GM18511 (cell line): Measurements from ENCODE around the gene ZNF446.
A peak's percentile ranks its signal among the peaks of the same experiment; 100 is the strongest.
"Not testable (repeated sequence)": the region's sequence is repeated elsewhere in the genome, so short reads cannot be mapped to it uniquely, and the experiment has no call there.

ENCODE experiments used
- ATAC-seq: cut with Tn5 transposase; IDR thresholded peaks from one replicate; pipeline ENCODE4 v1.9.1; 2021; ENCODE audit warnings: mild to moderate bottlenecking, moderate library complexity; ENCODE audit not compliant: unreplicated experiment

Gene ZNF446

GRCh38 chr19:58475714-58476497 lies at the start of gene ZNF446:
Gene ZNF446 (plus strand): TSS chr19:58476352. CDS start chr19:58477219, 867 bp downstream.
- ATAC-seq, result peak; percentile 89

- ATAC-seq, result no peak
Observed at GRCh38 chr19:58428617-58429016, 47.5 kb upstream of the ZNF446 start.

- no peak for ATAC-seq
Observed at GRCh38 chr19:58429745-58430144, 46.4 kb upstream of the ZNF446 start.

DNA sequence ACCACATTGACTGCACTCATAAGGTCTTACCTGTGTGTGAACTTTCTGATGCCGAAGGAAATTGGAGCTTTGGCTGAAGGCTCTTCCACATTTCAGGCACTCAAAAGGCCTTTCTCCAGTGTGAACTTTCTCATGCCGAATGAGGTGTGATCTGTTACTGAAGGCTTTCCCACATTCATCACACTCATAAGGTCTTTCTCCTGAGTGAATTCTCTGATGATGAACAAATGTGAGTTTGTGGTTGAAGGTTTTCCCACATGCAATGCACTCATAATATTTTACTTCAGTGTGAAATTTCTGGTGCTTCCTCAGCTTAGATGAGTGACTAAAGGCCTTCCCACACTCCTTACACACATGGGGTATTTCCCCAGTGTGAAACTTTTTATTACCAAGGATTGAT lies 41.9 kb upstream of the ZNF446 start:
- ATAC-seq, result no peak

- peak; percentile 95 for ATAC-seq
Observed at GRCh38 chr19:58439576-58440554, 36.3 kb upstream of the ZNF446 start, which contains the start of gene ZNF132. Gene ZNF132 (minus strand): TSS chr19:58440153. CDS start chr19:58439821, 332 bp downstream.

- ATAC-seq, result no peak
Observed at GRCh38 chr19:58440556-58440955, 35.6 kb upstream of the ZNF446 start.

DNA sequence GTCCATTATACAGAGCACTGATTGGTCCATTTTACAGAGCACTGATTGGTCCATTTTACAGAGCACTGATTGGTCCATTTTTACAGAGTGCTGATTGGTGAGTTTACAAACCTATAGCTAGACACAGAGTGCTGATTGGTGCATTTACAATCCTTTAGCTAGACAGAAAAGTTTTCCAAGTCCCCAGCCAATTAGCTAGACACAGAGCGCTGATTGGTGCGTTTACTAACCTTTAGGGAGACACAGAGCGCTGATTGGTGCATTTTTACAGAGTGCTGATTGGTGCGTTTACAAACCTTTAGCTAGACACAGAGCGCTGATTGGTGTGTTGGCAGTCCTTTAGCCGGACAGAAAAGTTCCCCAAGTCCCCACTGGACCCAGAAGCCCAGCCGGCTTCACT lies 33.2 kb upstream of the ZNF446 start:
- not testable (repeated sequence) for ATAC-seq

GRCh38 chr19:58448860-58449259 lies 27.3 kb upstream of the ZNF446 start:
- not testable (repeated sequence) for ATAC-seq

DNA sequence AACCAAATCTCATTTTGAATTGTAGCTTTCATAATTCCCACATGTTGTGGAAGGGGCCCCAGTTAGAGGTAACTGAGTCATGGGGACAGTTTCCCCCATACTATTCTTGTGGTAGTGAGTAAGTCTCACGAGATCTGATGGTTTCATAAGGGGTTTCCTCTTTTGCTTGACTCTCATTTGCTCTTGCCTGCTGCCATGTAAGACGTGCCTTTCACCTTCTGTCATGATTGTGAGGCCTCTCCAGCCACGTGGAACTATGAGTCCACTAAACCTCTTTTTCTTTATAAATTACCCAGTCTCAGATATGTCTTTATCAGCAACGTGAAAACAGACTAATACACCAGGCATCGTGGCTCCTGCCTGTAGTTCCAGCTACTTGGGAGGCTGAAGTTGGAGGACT lies 26.2 kb upstream of the ZNF446 start:
- ATAC-seq, result not testable (repeated sequence)

GRCh38 chr19:58450856-58451357 lies 25.2 kb upstream of the ZNF446 start:
- peak; percentile 18 for ATAC-seq

GRCh38 chr19:58451358-58452101 lies 24.6 kb upstream of the ZNF446 start, which contains the start of gene ZNF324B:
Gene ZNF324B (plus strand): TSS chr19:58451622. CDS start chr19:58453702, 2,080 bp downstream.
- ATAC-seq, result peak; percentile 97

DNA sequence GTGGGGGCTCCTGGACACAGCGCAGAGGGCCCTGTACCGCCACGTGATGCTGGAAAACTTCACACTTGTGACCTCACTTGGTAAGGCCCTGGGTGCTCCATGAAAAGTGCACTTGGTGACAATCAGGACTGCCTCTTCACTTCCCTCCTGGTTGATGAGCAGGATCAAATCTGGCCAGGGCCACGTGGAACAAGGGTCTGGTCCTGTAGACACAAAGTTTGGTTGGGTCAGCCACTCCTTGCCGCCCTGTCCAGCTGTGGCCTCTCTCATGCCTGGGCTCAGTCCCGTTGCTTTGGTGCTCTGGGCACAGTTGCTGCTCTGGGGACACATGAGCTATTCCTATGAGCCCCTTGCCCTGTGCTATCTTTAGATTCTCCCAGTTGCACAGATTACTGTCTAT lies 22.4 kb upstream of the ZNF446 start:
- ATAC-seq, result no peak

- ATAC-seq, result no peak
Observed at GRCh38 chr19:58455306-58455705, 20.8 kb upstream of the ZNF446 start.

DNA sequence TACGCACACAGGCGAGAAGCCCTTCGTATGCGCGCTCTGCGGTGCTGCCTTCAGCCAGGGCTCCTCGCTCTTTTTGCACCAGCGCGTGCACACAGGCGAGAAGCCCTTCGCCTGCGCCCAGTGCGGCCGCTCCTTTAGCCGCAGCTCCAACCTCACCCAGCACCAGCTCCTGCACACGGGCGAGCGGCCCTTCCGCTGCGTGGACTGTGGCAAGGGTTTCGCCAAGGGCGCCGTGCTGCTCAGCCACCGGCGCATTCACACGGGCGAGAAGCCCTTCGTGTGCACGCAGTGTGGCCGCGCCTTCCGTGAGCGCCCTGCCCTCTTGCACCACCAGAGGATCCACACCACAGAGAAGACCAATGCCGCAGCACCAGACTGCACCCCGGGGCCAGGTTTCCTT lies 20.0 kb upstream of the ZNF446 start:
- no peak for ATAC-seq

DNA sequence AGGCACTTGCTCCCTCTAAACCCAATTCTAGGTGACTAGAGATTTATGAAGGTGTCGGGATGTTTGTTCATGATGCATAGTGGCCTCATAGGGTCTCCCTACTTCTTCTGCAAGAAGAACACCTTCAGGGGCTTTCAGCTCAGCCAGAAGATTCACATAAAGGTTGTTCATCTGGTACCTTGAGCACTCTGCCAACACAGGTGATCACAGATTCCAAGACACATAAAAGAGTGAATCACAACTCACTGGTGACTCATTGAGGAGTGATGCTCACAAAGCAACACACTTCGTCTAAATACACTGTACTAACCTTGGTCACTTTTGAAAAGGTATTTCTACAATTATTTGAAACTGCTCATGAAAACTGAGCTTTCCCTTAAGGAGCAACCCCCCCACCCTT lies 16.1 kb upstream of the ZNF446 start:
- ATAC-seq, result no peak

DNA sequence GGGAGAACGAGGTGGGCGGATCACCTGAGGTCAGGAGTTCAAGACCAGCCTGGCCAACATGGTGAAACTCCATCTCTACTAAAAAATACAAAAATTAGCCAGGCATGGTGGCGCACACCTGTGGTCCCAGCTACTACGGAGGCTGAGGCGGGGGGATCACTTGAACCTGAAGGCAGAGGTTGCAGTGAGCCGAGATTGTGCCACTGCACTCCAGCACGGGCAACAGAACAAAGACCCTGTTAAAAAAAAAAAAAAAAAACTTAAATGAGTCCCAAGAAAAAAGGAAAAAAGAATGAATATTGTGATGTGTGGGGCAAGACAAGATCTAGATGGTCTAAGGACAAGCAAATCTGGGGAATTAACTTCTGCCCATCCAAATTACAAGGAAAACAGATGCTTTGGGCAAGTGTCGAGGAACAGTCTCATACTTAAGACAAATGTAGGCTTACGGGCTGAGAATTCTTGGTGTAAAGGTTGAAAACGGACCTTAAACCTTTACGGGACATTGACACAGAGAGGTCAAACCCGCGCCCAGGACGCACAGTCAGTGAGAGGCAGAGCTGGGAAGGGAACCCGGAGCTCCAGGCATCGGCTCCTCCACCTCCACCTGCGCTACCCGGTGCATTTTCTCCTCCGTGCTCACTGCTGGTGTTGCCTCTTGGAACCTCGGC lies 9.9 kb upstream of the ZNF446 start:
- peak; percentile 25 for ATAC-seq

DNA sequence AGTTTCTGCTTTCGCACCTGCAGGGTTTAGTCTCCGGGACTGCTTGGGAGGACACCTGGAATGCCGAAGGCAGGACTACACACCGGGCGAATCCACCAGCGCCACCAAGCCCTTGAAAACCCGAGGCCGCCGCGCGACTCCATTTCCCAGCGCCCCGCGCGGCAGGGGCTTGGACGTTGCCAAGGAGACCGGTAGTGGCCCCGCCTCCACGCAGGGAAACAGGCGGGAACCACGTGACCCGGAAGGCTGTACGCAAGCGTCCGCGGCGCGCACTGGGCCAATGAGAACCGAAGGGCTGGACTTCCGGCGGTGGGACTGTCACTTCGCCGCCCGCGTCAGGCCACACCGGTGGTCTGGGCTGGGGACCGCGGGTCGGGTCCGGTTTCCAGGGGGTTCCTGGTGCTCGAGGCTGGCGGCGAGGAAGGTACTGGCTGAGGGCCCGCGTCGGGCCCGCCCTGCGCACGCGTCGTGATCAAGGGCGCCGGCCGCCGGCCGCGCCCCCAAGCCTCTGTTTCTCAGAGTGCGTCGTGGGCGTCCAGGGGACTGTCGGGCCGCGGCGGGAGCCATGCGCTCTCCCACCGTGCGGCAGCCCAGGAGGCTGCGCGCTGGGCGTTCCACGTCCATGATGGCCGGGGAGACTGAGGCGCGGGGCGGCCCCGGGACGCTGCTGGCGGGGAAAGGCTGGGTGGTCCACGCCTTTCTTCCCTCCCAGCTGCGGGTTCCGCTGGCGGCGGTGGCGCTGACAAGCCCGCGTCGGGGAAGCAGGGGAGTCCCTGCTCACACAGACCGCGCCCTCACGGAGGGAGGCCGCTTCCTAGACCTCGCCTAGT lies 9.2 kb upstream of the ZNF446 start, which contains the start of gene ZNF324:
ZNF324 (plus strand) TSS at position 321 of the 830 bp plus-strand sequence. CDS start 2,106 bp downstream, outside the sequence.
- ATAC-seq, result peak; percentile 96

DNA sequence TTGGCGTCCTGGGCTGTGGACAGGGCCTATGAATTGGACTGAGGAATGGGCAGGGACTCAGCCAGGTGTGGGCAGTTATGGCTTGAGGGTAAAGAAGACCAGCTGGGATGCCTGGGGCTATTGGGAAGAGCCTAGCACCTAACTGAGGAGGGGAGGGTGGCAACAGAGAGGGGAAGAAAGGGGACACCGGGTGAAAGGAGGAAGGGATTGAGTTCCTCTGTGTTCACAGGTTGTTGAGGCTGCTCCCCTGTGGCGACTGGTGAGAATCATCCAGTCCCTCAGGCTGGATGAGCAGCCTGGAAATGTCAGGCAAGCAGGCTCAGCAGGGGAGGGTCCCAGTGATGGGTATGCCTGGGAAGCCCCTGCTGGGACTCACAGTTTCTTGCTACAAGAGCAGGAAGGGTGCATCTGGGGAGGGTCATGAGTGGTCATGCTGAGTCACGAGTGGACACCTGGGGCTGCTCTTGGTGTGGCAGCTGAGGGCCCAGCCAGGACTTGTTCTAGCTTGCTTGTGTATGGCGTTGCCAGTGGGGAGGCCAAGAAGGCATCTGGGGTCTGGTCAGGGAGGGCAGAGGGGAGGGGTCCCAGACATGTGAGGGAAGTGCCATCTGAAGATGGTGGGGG lies 7.8 kb upstream of the ZNF446 start:
- ATAC-seq, result no peak
